H9 (cell line): ENCODE results near the gene DAPK2. TPM values are rescaled to one million over a fixed set of nuclear protein-coding genes. Genes with fewer than 3 reads are reported as not detected.

ENCODE experiments used
- DNase-seq: peaks from one replicate; pipeline ENCODE4 v3.0.0-alpha.2; 2017
- H2AFZ ChIP-seq: one replicate; pipeline ENCODE4 v1.6.1; 2013; ENCODE audit warnings: mild to moderate bottlenecking, low read length, control low read depth, moderate library complexity
- H2AK5ac ChIP-seq: 2 replicates; pipeline ENCODE4 v1.6.1; 2013; ENCODE audit warnings: low read length, control low read depth, mixed read lengths; ENCODE audit not compliant: insufficient read length
- H2BK120ac ChIP-seq: one replicate; pipeline ENCODE4 v1.6.1; 2013; ENCODE audit warnings: low read depth, mild to moderate bottlenecking, low read length, control low read depth, inconsistent platforms; ENCODE audit not compliant: poor library complexity, severe bottlenecking
- H2BK12ac ChIP-seq: 2 replicates; pipeline ENCODE4 v1.6.1; 2013; ENCODE audit warnings: low read length, control low read depth, mixed read lengths, low read depth; ENCODE audit not compliant: insufficient read length
- H2BK15ac ChIP-seq: 2 replicates; pipeline ENCODE4 v1.6.1; 2013; ENCODE audit warnings: low read depth, low read length, control low read depth
- H2BK20ac ChIP-seq: one replicate; pipeline ENCODE4 v1.6.1; 2013; ENCODE audit warnings: low read depth, mild to moderate bottlenecking, low read length, control low read depth, inconsistent platforms; ENCODE audit not compliant: poor library complexity, severe bottlenecking
- H2BK5ac ChIP-seq: 2 replicates; pipeline ENCODE4 v1.6.1; 2013; ENCODE audit warnings: low read length, control low read depth, mixed read lengths; ENCODE audit not compliant: insufficient read length
- H3K14ac ChIP-seq: 2 replicates; pipeline ENCODE4 v1.6.1; 2013; ENCODE audit warnings: low read length, control low read depth; ENCODE audit not compliant: insufficient read depth
- H3K18ac ChIP-seq: 2 replicates; pipeline ENCODE4 v1.6.1; 2013; ENCODE audit warnings: low read depth, mild to moderate bottlenecking, mixed read lengths, low read length, control low read depth; ENCODE audit not compliant: insufficient read length
- H3K23ac ChIP-seq: 2 replicates; pipeline ENCODE4 v1.6.1; 2013; ENCODE audit warnings: low read length, control low read depth, mixed read lengths, low read depth; ENCODE audit not compliant: insufficient read length
- H3K23me2 ChIP-seq: 2 replicates; pipeline ENCODE4 v1.6.1; 2013; ENCODE audit warnings: low read depth, mild to moderate bottlenecking, mixed read lengths, low read length, control low read depth; ENCODE audit not compliant: insufficient read length, poor library complexity, severe bottlenecking
- H3K27ac ChIP-seq: 2 replicates; pipeline ENCODE4 v1.5.1; 2013; ENCODE audit warnings: low read length, control low read depth, mixed read lengths, low read depth; ENCODE audit not compliant: insufficient read length
- H3K27me3 ChIP-seq: 2 replicates; pipeline ENCODE4 v1.6.1; 2013; ENCODE audit warnings: low read length, control low read depth, inconsistent platforms; ENCODE audit not compliant: insufficient read depth
- H3K4ac ChIP-seq: 2 replicates; pipeline ENCODE4 v1.6.1; 2013; ENCODE audit warnings: low read depth, mild to moderate bottlenecking, control low read depth, inconsistent platforms, low read length, moderate library complexity
- H3K4me1 ChIP-seq: 2 replicates; pipeline ENCODE4 v1.6.1; 2013; ENCODE audit warnings: low read length, control low read depth, inconsistent platforms; ENCODE audit not compliant: insufficient read depth
- H3K4me2 ChIP-seq: 2 replicates; pipeline ENCODE4 v1.6.1; 2013; ENCODE audit warnings: low read length, control low read depth, mixed read lengths; ENCODE audit not compliant: insufficient read length, insufficient read depth
- H3K56ac ChIP-seq: 2 replicates; pipeline ENCODE4 v1.6.1; 2013; ENCODE audit warnings: low read depth, mild to moderate bottlenecking, mixed read lengths, low read length, control low read depth; ENCODE audit not compliant: insufficient read length
- H3K79me1 ChIP-seq: 2 replicates; pipeline ENCODE4 v1.6.1; 2013; ENCODE audit warnings: low read depth, mild to moderate bottlenecking, moderate library complexity, low read length, control low read depth, inconsistent platforms; ENCODE audit not compliant: insufficient read depth, poor library complexity, severe bottlenecking
- H3K79me2 ChIP-seq: 2 replicates; pipeline ENCODE4 v1.6.1; 2013; ENCODE audit warnings: low read length, control low read depth, inconsistent platforms; ENCODE audit not compliant: insufficient read depth
- H3K9ac ChIP-seq: 2 replicates; pipeline ENCODE4 v1.6.1; 2013; ENCODE audit warnings: low read length, control low read depth, mixed read lengths; ENCODE audit not compliant: insufficient read length; ENCODE audit errors: extremely low read depth
- H3K9me3 ChIP-seq: one replicate; pipeline ENCODE4 v1.6.1; 2013; ENCODE audit warnings: low read depth, low read length, inconsistent platforms; ENCODE audit not compliant: control insufficient read depth
- H3T11ph ChIP-seq: one replicate; pipeline ENCODE4 v1.6.1; 2013; ENCODE audit warnings: mild to moderate bottlenecking, low read length, control low read depth, inconsistent platforms
- H4K20me1 ChIP-seq: one replicate; pipeline ENCODE4 v1.6.1; 2013; ENCODE audit not compliant: control insufficient read depth, insufficient read length, insufficient read depth
- H4K5ac ChIP-seq: 2 replicates; pipeline ENCODE4 v1.6.1; 2013; ENCODE audit warnings: low read depth, mild to moderate bottlenecking, mixed read lengths, low read length, control low read depth; ENCODE audit not compliant: insufficient read length
- H4K8ac ChIP-seq: replicated peaks from 2 replicates; pipeline ENCODE4 v1.6.1; 2013; ENCODE audit warnings: low read length, control low read depth, mixed read lengths, low read depth; ENCODE audit not compliant: insufficient read length
- H4K91ac ChIP-seq: 2 replicates; pipeline ENCODE4 v1.6.1; 2013; ENCODE audit warnings: low read depth, mild to moderate bottlenecking, moderate library complexity, mixed read lengths, low read length, control low read depth; ENCODE audit not compliant: insufficient read length
- H3K27ac Mint-ChIP-seq, 3 experiments: 2 replicates in 2 of 3; 3 replicates in 1 of 3; pipeline ENCODE4 v1.8.0; 2020 to 2021; ENCODE audit warnings: mixed read lengths in 3 of 3, mild to moderate bottlenecking in 1 of 3, moderate library complexity in 1 of 3
- H3K27me3 Mint-ChIP-seq: 2 replicates; pipeline ENCODE4 v1.8.0; 2021; ENCODE audit warnings: low read depth, mild to moderate bottlenecking, moderate library complexity, mixed read lengths
- H3K36me3 Mint-ChIP-seq, 3 experiments: 2 replicates in 2 of 3; 3 replicates in 1 of 3; pipeline ENCODE4 v1.8.0; 2020 to 2021; ENCODE audit warnings: low read depth in 3 of 3, mixed read lengths in 3 of 3; ENCODE audit not compliant: insufficient read depth in 1 of 3
- H3K4me1 Mint-ChIP-seq, 2 experiments: 2 replicates each; pipeline ENCODE4 v1.8.0; 2020; ENCODE audit warnings: mixed read lengths in 2 of 2
- H3K4me3 Mint-ChIP-seq, 2 experiments: 2 replicates in 1 of 2; 3 replicates in 1 of 2; pipeline ENCODE4 v1.8.0; 2020 to 2021; ENCODE audit warnings: mild to moderate bottlenecking in 2 of 2, mixed read lengths in 2 of 2, moderate library complexity in 1 of 2
- H3K9me3 Mint-ChIP-seq, 2 experiments: 2 replicates in 1 of 2; 3 replicates in 1 of 2; pipeline ENCODE4 v1.8.0; 2020; ENCODE audit warnings: mild to moderate bottlenecking in 2 of 2, mixed read lengths in 2 of 2, moderate library complexity in 1 of 2
- WGBS: extraction: QIAGEN DNeasy Blood & Tissue Kit; methylation state at CpG from one replicate; pipeline ENCODE4 v1.1.7; 2013; ENCODE audit warnings: missing lambda C conversion rate, low lambda C conversion rate, mixed read lengths; ENCODE audit not compliant: insufficient read length; ENCODE audit errors: extremely low coverage; 5-methylcytosine and 5-hydroxymethylcytosine counted together
- total RNA-seq: library from RNA; stranded (reverse); gene quantifications from 2 replicates; pipeline ENCODE4 v1.2.1, GENCODE V29; 2021
- TF ChIP-seq, protein P1 (sequence below): fragments of 200-600 bp; sonication (generic); conservative IDR thresholded peaks from 3 replicates; pipeline ENCODE4 v1.8.0; 2021; ENCODE audit warnings: antibody characterized with exemption, mild to moderate bottlenecking

DAPK2 gene
- total RNA-seq, 1 experiment from 2014 or later = 3.5 TPM

DNA sequence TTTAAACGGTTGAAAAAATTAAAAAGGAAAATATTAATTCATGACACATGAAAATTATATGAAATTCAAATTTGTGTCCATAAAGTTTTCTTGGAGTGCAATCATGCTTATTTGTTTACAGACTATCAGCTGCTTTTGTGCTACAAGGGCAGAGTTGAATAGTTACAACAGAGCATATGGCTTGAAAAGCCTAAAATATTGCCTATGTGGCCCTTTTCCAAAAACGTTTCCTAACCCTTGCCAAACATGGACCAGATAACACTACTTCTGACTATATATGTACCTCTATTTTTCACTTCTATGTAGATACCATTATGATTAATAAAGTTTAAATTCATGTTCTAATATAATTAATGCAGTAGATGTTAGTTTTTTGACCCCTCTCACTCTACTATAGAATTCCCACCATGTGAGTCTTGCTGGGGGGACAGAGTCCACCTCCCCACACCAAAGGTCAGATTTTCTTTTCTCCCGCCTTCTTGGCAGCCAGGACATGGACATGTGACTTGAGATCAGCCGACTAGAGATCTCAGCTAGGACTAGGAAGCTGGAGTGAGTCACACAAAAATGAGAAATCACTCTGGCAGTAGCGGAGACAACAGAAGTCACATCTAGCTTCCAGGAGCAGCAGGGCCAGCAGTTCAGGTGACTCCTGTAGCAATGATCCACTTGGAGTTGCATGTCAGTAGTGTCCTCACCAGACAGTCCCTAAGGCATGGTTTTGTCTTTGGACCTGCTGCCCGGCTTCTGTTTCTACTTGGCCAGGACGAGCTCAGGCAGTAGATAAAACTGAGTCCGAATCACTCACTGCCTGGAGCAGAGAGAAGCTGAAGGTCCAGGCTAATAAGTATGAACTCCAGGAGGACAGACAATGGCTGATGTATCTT lies 24.9 kb upstream of the DAPK2 start:
- H3K4me1 Mint-ChIP-seq = peaks cover 3 to 4% of the 10 kb centered on the region in 2 experiments; a peak in 3 of 4 replicates
- Histone ChIP-seq H2AFZ (no peak overlapping the region), H3K79me2 (no peaks in the 10 kb centered on the region), H3K4me1 (no peaks in the 10 kb centered on the region), H2BK5ac (no peak overlapping the region), H2BK12ac (no peak overlapping the region), H3K18ac (no peak overlapping the region), H3K4me2 (no peak overlapping the region), H3K23me2 (no peaks in the 10 kb centered on the region), H3K27ac (no peak overlapping the region), H4K20me1 (no peaks in the 10 kb centered on the region), H3K9ac (no peak overlapping the region), H4K91ac (no peak overlapping the region), H3T11ph (no peak overlapping the region), H3K9me3 (no peaks in the 10 kb centered on the region), H3K4ac (no peak overlapping the region), H2BK20ac (no peak overlapping the region), H3K14ac (no peak overlapping the region), H2BK15ac (no peak overlapping the region), H3K56ac (no peak overlapping the region), H4K8ac (no peak overlapping the region), H2BK120ac (no peak overlapping the region), H3K27me3 (no peaks in the 10 kb centered on the region), H2AK5ac (no peak overlapping the region), H4K5ac (no peak overlapping the region), H3K79me1 (no peaks in the 10 kb centered on the region), H3K23ac (no peak overlapping the region)
- TF ChIP-seq, protein P1, sequence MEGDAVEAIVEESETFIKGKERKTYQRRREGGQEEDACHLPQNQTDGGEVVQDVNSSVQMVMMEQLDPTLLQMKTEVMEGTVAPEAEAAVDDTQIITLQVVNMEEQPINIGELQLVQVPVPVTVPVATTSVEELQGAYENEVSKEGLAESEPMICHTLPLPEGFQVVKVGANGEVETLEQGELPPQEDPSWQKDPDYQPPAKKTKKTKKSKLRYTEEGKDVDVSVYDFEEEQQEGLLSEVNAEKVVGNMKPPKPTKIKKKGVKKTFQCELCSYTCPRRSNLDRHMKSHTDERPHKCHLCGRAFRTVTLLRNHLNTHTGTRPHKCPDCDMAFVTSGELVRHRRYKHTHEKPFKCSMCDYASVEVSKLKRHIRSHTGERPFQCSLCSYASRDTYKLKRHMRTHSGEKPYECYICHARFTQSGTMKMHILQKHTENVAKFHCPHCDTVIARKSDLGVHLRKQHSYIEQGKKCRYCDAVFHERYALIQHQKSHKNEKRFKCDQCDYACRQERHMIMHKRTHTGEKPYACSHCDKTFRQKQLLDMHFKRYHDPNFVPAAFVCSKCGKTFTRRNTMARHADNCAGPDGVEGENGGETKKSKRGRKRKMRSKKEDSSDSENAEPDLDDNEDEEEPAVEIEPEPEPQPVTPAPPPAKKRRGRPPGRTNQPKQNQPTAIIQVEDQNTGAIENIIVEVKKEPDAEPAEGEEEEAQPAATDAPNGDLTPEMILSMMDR = no peak
- no peak for DNase-seq
- no peaks in the 10 kb centered on the region for H3K27me3 Mint-ChIP-seq
- WGBS = no CpG with 5 or more reads among the region's 8 CpGs
- H3K9me3 Mint-ChIP-seq = no peaks in the 10 kb centered on the region
- peak overlapping the region in 2 of 3 experiments; percentile 8 to 46; a peak in 1 of 7 replicates for H3K27ac Mint-ChIP-seq
- no peak overlapping the region for H3K4me3 Mint-ChIP-seq
- H3K36me3 Mint-ChIP-seq = peaks cover 6 to 32% (median 21%) of the 10 kb centered on the region in 3 experiments; a peak in 6 of 7 replicates
